ENCODE measurements around the gene ZNF814.

GRCh38 chr19:57818378-57818777 lies 70.5 kb downstream of the ZNF814 start:
- no peak for TF ChIP-seq CTCF (IDR thresholded peaks at IDR 0.05)
- no peak for TF ChIP-seq POLR2A (IDR thresholded peaks at IDR 0.05)
